GM18861 (cell line): ENCODE measurements around the gene C16orf46.
A peak's percentile ranks its signal among the peaks of the same experiment; 100 is the strongest.

Experiments used
- ATAC-seq: cut with Tn5 transposase; IDR thresholded peaks from one replicate; pipeline ENCODE4 v1.9.1; 2021; ENCODE audit not compliant: unreplicated experiment

The C16orf46 gene

DNA sequence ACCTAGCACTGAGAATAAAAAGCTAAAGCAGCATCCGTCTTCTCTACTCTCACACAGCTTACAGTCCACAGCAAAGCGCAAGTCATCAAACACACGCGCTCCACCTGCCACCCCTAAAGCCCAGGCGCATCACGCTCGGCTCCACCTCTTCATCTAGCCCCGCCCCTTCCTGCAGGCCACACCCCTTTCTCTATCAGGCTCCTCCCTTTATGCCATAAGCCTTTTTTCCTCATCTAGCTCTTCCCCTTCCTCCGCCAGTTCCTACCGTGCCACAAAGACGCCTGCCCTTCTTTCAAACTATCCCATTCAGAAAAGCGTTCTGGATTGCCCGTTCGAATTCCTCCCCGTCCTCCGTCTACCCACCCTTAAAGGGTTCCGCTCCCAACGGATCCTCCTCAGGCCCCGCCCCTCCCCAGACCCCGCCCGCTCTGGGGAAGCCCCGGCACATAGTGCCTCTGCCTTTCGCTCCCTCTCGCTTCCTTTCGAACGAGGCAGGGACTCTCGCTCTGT is 417 bp downstream of the C16orf46 start:
- peak; percentile 59 for ATAC-seq

DNA sequence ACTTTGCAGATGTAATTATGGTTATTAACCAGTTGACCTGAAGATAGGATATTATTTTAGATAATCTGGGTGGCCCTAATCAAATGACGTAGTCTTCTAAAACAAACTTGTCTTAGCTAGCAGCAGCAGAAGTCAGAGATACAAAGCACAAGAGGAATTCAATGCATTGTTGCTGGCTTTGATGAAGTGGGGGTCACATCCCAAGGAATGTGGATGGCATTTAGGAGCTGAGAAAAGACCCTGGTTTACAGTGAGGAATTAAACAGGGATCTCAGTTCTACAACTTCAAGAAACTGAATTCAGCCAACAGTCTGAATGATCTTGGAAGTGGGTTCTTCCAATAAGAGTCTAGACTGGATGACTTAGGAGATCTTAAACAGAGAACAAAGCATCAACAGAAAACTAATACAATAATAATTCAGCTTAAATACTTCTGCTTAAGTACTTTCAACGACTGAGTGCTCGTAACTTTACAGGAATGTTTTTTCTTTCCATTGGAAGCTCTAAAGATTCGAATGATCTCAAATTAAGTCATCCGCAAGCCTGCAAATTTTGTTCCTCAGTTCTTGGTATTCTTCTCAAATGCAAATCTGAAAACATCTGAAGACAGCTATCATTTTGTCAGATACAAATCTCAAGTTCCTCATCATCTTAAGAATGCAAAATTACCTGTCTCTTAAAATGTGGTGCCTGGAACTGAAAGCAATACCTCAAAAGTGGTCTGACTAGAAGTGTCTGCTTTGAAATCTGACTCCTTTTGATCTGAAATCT is 3.3 kb downstream of the C16orf46 start:
- ATAC-seq = no peak

DNA sequence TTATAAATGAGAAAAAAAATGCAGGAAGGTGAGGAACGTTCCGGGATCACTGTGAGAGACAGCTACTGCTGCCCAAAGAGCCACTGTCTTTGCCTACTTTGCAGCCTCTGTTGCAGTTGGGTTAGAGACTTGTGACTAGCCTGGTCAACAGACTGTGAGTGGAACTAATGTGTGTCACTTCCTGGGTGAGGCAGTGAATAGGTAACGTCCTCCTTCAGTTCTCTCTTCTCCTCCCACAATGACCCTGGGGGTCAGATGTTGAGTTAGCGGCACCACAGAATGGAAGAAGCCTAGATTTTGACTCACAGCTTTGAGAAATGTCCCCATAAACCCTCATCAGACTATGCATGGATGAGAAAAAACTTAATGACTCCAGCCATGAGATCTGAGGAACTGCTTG is 5.2 kb downstream of the C16orf46 start:
- ATAC-seq = no peak

DNA sequence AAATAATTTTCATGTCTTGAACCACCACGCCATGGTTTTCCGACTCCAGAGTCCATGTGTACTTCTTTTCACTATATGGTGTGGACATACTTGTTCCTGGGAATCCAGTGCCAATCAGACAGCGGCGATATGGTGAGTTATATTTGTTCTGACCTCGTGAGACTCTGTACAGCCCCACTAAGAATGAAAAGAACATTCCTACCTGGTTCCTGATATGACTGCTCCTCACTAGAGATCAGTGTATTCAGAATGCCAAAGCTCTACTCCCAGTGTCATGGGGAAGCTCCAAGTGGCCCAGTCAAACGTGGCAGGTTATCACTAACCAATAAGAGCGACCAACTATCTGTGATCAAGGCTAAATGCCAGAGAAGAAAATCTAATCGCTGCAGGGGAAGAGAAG is 6.1 kb downstream of the C16orf46 start:
- ATAC-seq = no peak

DNA sequence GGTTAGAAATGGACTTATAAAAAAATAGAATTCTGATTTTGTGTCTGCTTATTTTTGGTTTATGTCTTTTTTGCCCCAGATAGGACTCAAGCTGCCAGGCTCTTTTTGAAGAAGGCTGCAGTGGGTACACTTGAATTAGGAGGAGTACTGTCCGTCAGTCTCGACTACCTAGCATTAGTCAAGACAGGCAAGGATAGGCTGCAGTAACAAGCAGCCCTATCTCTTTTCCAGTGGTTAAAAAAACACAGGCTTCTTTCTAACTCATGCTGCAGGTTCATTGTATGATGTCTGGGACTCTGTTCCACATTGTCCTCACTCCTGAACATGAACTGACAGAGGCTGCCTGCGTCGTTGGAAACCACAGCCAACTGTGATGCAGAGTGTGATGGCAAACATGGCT is 8.0 kb downstream of the C16orf46 start:
- ATAC-seq = no peak

DNA sequence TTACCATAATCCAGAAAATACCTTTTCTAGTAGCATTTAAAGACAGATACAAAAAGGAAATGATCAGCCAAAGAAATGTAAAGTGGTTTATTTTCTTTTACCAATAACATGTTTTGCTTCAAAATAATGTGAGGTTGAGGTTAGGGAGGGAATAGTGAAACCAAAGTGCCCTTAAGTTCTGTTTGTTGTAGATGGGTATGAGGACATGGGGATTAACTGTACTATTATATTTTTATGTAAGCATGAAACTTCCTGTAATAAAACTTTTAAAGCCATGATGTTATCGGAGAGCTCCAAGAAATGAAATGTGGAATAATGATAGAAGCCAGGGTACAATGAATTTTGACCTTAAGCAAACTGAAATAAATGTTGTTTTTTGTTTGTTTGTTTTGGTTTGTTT is 9.9 kb downstream of the C16orf46 start:
- no peak for ATAC-seq

DNA sequence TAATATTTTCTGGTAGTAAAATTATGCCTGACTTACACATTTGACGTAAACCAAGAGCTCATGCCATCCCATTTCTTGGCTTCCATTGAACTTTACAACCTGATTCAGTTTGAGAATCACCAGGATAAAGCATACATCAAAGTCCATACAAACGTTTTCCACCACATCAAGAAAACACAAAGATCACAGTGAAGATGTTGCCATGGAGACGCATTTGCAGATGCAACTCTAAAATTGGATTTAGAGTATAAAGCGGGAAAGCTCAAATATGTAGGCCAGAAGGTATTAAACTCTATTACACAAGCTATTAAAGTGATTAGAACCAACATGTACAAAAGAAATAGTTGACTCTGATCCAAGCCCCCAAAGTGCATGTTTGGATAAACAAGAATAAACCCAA is 10.4 kb downstream of the C16orf46 start:
- ATAC-seq = no peak

DNA sequence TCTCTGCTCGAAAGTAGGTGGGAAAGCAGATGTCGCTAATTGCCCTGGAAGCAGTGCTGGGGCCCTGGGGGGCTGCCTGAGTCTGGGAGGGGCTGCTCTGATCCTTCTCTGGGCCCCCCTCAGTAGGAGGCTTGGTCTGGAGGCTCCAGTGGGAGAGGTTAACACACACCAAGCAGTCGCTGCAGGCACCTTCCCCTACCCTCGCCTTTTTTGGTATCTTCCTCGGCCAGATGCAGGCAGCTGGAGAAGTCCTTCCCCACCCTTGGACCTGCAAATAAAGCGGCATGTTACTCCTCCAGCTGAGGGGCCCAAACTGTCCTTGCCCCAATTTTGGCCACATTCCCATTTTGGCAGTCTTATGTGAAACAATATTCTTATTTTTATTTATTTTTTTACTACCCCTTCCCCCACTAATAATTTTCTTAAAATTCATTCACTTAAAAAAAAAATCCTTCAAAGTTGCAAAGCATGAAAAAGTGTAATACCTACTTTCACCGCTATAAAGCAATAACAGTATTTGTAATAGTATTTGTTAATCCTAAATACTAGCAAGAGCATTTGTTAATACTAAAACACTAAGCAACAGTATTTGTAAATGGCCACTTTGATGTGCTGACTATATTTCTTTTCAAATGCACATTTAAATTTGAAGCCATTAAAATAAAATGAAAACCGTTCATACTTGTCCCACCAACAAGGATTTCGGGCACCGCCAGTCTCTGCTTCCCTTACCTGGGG is 15.0 kb downstream of the C16orf46 start:
- ATAC-seq = no peak

DNA sequence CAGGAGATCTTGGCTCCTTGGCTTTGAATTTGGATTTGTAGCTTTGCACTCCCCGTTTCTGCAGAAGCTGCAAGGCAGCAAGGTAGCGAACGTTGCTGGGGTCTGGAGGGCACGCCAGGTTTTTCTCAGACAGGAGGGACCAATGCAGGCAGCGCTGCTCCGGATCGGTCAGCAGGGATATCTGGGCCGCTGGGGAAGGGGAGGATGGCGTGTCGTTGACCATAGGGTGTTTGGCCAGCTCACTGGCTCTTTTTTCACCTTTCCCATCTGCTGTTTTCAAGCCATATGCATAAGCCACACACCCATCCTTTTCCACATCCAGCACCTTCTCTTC is 15.8 kb downstream of the C16orf46 start:
- ATAC-seq = no peak

DNA sequence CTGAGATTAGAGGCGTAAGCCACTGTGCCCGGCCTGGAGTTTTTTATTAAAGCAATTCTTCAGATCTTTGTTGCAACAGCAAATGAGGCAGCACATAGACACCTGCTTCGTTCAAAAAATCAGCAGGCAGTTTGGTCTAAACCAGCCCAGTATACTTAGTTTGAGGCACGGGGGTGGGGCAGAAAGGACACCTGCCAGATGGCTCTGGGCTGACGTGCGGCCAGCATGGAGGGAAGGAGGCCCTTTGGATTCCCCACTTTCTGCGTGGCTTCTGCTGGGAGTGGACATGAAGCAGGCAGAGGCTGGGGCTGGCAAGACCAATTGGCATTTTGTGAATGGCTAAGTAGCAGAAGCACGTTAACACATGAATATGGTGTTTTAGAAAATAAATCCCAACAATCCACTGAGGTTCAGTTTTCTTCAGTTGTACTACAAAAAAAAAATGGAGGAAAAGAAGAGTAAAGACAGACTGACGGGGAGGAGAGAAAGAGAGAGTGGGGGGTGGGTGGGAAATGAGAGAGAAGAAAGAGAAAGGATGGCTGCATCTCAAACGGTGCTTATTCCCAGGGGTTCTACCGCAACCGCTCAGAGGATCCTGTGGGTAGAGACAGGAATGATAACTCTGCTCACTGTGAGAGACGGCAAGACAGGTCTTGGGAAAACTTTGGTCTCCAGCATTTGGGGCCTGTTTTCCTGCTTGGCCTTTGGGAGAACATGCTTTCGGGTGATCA is 16.3 kb downstream of the C16orf46 start:
- no peak for ATAC-seq

DNA sequence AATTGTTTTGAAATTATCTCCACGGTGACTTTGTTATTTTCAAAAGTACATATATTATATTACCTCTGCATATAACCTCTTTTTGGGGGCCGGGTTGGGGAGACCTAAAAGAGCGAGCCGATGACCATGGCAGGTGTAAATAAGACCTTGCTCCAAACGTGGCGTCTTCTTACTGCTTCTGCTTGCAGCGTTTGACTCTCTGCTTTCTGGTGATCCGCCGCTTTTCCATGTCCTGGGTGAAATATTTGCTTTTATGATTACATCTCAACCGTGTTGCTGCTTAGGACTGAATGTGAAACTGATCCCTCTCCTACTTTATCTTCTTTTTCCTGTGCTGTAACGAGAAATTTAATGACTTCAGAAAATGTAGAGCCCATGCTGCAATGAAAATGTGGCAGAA is 23.3 kb downstream of the C16orf46 start:
- no peak for ATAC-seq

DNA sequence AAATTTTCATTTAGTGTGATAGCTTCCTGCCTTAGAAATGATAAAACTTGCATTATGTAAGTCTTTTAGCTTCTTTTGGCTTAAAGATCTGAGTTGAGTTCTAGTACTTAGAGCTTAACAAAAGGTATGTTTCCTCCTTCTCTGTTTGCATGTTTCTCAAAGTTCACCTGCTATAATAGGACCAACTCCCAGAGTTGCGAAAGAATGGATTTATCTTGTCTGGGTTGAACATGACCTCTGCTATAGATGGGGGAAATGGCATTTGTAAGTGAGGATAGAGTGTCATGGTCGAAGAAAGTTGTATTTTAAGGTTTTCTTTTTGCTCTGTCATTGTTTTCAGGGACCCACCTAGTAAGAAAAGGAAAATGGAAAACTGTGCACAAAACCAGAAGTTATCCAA is 34.2 kb downstream of the C16orf46 start:
- no peak for ATAC-seq

DNA sequence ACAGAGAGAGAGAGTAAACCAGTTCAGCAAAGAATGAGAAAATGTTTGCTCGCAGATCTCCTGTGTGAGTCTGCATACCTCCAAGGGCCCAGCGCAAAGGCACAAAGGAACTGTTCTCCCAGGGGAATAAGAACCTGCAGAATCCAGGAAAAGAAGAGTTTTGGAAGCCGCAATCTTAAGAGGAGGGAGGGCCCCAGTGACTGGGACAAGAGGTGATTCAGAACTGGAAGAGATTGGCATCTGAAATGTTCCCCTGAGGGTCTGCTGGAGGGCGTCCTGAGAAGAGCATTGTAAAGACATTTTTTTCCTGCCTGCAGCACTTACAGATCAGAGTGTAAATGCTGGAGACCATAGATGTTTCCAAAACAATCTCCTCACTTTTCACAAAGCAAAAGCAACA is 35.3 kb downstream of the C16orf46 start:
- ATAC-seq = no peak

DNA sequence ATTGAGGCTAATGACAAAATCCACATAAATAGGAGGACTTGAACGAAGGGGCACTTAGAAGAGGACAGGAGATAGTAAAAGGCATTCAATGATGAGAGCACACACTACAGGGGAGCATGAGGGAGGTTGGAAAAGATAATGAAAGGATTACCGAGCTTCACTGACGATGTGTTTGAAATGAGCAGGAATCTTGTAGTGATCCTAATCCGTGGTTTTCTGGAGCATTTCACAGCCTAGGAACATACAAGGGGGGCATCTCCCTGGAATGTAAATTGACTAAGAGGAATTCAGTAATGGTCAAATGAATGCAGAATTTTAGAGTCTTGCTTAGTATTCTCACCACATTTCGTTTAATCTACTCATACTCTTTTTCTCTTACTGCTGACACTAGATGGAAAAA is 36.2 kb downstream of the C16orf46 start:
- ATAC-seq = no peak

DNA sequence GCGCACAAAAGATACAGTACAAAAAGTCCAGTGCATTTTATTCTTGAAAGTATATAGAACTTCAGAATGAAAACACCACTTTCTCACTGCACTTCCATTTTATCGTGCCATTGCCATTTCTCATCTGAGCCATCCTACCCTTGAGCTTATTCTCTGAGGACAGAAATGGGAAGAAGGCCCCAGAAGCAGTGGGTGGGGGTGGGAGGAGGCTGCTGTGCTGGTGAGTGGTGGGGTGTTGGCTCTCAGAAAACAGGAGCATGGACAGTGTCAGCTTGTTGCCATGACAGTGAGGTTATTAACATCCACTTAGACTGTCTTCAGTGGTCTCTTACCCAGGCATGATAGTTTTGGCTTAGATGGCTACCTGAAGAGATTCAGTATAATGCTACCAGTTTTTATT is 36.9 kb downstream of the C16orf46 start:
- ATAC-seq = no peak

DNA sequence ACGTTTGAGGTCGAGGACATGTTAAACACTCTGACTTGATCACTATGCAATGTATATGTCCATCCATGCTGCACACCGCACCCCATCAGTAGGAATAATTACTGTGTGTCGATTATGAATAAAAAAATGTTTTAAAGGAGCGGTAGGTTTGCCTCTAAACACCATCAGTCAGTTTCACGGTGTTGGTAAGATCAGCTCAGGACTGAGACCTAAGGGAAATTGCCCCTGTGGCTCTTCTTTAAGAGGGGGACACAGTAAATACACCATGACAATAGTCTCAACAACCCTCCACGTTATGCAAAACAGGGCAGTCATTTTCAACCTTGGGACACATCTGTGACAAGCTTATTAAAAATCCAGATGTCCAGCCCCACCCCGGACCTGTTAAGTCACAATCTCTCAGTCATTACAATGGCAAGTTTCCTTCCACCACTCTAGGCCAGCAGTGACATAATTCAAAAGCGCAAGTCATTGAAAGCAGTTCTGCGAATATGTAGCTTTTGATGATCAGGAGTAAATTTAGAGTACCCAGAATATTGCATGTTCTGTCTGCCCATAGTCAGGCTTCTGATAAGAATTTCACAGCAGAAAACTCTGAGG is 40.2 kb downstream of the C16orf46 start:
- ATAC-seq = no peak

DNA sequence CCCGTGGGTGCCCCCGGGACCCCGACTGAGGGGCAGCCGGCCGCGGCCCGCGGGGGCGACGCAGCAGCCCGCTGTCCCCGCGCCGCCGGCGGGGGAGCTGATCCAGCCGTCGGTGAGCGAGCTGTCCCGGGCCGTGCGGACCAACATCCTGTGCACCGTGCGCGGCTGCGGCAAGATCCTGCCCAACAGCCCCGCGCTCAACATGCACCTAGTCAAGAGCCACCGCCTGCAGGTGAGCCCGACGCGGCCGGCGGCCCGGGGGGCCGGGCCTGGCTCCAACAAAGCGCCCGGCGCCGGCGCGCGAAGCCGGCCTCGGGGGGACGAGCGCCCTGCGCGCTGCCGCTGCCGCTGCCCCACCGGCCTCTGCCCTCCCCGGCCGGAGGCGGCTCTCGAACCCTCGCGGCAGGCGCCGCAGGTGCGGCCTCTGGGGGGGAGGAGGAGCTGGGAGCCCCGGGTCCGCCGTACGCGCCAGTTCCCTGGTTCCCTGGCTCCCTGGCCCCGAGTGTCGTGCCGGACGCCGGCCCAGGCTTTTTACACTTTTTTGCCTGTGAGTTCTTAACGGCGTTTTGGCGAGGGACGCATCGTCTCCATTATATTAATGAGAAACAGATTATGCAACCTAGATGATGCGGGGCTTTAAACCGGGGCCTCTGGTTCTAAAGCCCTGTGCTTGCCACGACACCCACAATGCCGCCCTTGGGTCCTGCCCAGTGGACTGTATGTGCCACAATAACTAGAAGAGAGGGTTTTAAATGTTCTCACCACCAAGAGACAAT is 40.9 kb downstream of the C16orf46 start:
- peak; percentile 42 for ATAC-seq

DNA sequence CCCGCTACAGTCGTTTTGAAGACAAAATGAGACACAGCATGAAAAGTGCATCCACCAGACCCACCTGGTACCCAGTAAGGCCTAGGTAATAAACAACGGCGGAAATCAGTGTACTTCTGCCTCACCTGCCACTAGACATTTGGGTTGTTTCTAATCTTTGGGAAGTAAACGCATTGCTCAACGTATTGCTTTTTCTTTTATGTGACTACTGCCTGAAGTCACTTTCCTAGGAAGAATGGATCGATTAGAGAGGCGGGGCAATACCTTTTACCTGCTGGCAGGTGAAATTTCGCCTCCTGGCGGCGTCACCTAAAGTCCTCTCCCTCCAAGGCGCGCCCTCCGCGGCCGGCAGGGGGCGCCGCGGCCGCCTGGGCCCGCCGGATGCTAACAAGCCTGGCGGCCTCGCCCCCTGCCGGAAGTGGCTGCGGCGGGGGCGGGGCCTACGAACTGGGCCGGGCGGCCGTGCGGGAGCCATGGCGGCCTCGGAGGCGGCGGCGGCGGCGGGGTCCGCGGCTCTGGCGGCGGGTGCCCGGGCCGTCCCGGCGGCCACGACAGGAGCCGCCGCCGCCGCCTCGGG is 41.6 kb downstream of the C16orf46 start, which contains the start of gene ATMIN:
Gene ATMIN, plus strand, starts transcription at position 445 of the 577 bp plus-strand sequence. Its CDS starts 29 bp downstream, at position 474.
- peak; percentile 81 for ATAC-seq

DNA sequence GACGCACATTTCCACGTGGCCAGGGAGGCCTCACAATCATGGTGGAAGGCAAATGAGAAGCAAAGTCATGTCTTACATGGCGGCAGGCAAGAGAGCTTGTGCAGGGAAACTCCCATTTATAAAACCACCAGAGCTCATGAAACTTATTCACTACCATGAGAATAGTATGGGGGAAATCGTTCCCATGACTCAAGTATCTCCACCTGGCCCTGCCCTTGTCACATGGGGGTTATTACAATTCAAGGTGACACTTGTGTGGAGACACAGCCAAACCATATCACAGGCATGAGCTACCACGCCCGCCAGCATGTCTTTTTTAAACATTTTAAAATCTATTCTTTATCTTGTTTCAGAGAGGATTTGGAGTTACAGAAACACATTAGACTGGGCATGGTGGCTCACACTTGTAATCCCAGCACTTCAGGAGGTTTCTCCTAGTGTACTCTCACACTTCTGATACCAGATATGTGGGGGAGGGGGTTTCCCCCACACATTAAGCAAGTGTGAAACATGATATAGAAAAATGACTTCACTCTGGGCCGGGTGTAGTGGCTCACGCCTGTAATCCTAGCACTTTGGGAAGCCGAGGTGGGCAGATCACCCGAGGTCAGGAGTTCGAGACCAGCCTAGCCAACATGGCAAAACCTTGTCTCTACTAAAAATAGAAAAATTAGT is 47.0 kb downstream of the C16orf46 start:
- ATAC-seq = no peak

DNA sequence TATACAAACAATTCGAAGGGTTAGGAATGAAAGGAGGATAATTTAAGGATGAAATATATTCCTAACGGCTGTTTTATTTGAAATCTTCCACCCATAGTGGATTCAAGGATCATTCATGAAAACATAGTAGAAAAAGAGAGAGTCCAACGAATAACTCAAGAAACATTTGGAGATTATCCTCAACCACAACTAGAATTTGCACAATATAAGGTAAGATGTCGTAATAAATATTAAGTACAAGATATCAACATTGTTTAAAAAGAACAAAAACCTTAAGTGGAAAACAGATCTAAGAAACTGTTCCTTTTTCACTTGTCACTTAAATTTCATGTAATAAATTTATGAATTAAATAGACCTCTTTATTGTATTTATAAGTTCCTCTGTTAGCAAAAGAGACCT is 50.6 kb downstream of the C16orf46 start:
- ATAC-seq = no peak
